ENCODE measurements around the gene POGLUT2. TPM values are rescaled to one million over a fixed set of nuclear protein-coding genes. Genes with fewer than 3 reads are reported as not detected.

Gene POGLUT2
- total and polyA plus RNA-seq, 2 donors (not counting 3 experiments of a cell fraction or from before 2014, with no cell fraction given) = 17.9 to 22.5 TPM

DNA sequence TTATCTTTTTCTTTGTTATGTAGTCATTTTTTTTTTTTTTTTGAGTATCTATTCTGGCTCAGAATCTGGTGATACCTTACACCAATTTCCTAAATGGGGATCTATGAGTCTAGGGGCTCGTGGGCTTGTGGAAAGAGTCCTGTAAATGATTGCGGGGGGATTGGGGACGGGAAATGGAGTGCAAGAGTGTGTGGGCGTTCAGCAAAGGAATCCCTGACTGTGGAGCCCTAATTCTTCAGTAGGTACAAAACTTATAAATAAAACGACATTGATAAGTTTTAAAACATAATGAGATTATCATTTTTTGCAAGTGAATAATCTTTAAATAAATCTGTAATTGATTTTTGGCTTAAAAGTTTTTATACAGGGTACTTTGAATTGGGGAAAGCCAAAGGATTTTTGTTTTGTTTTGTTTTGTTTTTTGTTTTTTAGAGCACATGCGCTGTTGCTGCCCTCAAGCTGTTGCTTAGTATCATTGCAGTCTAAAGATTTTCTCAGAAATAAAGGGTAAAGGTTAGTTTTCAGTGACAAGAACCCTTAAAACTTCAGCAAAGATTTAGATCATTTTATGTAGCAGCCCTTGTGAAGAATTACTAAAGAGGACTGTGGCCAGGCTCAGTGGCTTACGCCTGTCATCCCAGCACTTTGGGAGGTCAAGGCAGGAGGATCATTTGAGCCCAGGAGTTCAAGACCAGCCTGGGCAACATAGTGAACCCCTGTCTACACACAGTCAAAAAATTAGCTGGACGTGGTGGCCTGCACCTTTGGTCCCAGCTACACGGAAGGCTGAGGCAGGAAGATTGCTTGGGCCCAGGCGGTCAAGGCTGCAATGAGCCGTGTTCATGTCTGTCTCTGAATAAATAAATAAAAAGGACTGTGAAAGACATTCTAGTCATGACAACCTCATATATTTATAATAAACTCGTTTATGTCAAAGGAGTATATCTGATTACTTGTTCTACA, 48.8 kb upstream of the POGLUT2 start:
- peaks cover 10% of the 10 kb centered on the region for H3K4me1 ChIP-seq (ENCODE audit: control insufficient read depth, extremely low read depth, insufficient read depth, low read length)
- BruUV-seq (replicated peaks) = no TSS peak
- peaks cover 19% of the 10 kb centered on the region for H3K79me2 ChIP-seq (ENCODE audit: control insufficient read depth, insufficient read depth, low read length)
- H3K4me3 ChIP-seq (replicated peaks in 1 of 3; ENCODE audit: insufficient read depth in 1 of 3, low read depth in 1 of 3, low read length in 3 of 3) = peak overlapping the region; percentile 75 to 97 (median 87)
- peak; percentile 62 for DNase-seq (ENCODE audit: low read depth, low spot score)
- no peak overlapping the region for H2AFZ ChIP-seq (ENCODE audit: low read depth, low read length)
- peak overlapping the region; percentile 92 for H3K4me2 ChIP-seq (ENCODE audit: insufficient read depth, low read length)
- peak; percentile 76 for FAIRE-seq
- H3K9me1 ChIP-seq (replicated peaks; ENCODE audit: control insufficient read depth, extremely low read depth, insufficient read depth, low read length) = no peaks in the 10 kb centered on the region
- no peaks in the 10 kb centered on the region for H3K27me3 ChIP-seq (ENCODE audit: control insufficient read depth in 2 of 2, insufficient read depth in 2 of 2, low read length in 2 of 2)
- H4K20me1 ChIP-seq (replicated peaks; ENCODE audit: control insufficient read depth, extremely low read depth, insufficient read depth, low read length) = no peaks in the 10 kb centered on the region
- H3K27ac ChIP-seq (ENCODE audit: insufficient read depth, low read depth, low read length) = peak overlapping the region; percentile 78
- TF ChIP-seq POLR2AphosphoS5 (IDR thresholded peaks at IDR 0.05; ENCODE audit: insufficient read depth, low read depth, low read length) = no peak
- TF ChIP-seq GATA2 (IDR thresholded peaks at IDR 0.05; ENCODE audit: insufficient read depth, insufficient read length, low read depth, low read length) = no peak
- TF ChIP-seq, protein P1, sequence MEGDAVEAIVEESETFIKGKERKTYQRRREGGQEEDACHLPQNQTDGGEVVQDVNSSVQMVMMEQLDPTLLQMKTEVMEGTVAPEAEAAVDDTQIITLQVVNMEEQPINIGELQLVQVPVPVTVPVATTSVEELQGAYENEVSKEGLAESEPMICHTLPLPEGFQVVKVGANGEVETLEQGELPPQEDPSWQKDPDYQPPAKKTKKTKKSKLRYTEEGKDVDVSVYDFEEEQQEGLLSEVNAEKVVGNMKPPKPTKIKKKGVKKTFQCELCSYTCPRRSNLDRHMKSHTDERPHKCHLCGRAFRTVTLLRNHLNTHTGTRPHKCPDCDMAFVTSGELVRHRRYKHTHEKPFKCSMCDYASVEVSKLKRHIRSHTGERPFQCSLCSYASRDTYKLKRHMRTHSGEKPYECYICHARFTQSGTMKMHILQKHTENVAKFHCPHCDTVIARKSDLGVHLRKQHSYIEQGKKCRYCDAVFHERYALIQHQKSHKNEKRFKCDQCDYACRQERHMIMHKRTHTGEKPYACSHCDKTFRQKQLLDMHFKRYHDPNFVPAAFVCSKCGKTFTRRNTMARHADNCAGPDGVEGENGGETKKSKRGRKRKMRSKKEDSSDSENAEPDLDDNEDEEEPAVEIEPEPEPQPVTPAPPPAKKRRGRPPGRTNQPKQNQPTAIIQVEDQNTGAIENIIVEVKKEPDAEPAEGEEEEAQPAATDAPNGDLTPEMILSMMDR (IDR thresholded peaks at IDR 0.05; ENCODE audit: extremely low read depth in 1 of 2, insufficient read depth in 1 of 2, low read depth in 1 of 2, low read length in 2 of 2) = peak; percentile 54 to 60
- TF ChIP-seq JUN (IDR thresholded peaks at IDR 0.05; ENCODE audit: borderline replicate concordance, insufficient read depth, insufficient read length, low read depth) = no peak
- no peak for TF ChIP-seq EZH2 (IDR thresholded peaks at IDR 0.05; ENCODE audit: borderline replicate concordance, low read depth, low read length, severe bottlenecking)
- H3K9me3 ChIP-seq (replicated peaks; ENCODE audit: control insufficient read depth, insufficient read depth, low read length) = no peaks in the 10 kb centered on the region
- intact Hi-C loops (cut with micrococcal nuclease) (loop anchor here (1.0 to 10.0 kb wide), 10 partner anchors 74 to 1393 kb away; partner anchors contain the start of genes ITGBL1 and TEX30), dilution Hi-C loops (cut with MboI; ENCODE audit: extremely low pct_ligation_motif_present, low sequenced_read_pairs) (no loop called here)
- ChIA-PET POLR2A (no interaction called here), CTCF (interaction anchor here (0.8 to 2.4 kb wide), 15 partner anchors 9 to 292 kb away, joined by 3 to 17 read pairs (median 6); partner anchors contain the start of gene TPP2)
- peak overlapping the region; percentile 83 for H3K9ac ChIP-seq (replicated peaks; ENCODE audit: extremely low read depth, insufficient read depth, low read length)
- H3K36me3 ChIP-seq (ENCODE audit: control insufficient read depth in 2 of 2, extremely low read depth in 1 of 2, insufficient read depth in 2 of 2, low read length in 2 of 2) = no peaks in the 10 kb centered on the region
